ENCODE measurements around the gene GLRX5. TPM values are rescaled to one million over a fixed set of nuclear protein-coding genes. Genes with fewer than 3 reads are reported as not detected.

The GLRX5 gene
- total RNA-seq, 2 experiments from 2014 or later, result 11.3 to 11.9 TPM

GRCh38 chr14:95486875-95487668 is 47.8 kb upstream of the GLRX5 start:
- Histone ChIP-seq H3K27me3 (ENCODE audit: control insufficient read depth in 1 of 2, insufficient read depth in 2 of 2, low read length in 2 of 2) (no peaks in the 10 kb centered on the region), H3K4me3 (ENCODE audit: low read length) (no peak overlapping the region), H3K9me3 (ENCODE audit: control insufficient read depth in 1 of 2, insufficient read depth in 1 of 2, low read length in 2 of 2) (no peaks in the 10 kb centered on the region), H3K36me3 (ENCODE audit: insufficient read depth, low read length) (peaks cover 12% of the 10 kb centered on the region), H3K4me1 (ENCODE audit: insufficient read depth, low read length) (peaks cover 43% of the 10 kb centered on the region), H3K27ac (ENCODE audit: low read depth in 1 of 2, low read length in 2 of 2) (no peak overlapping the region)
- no peak for DNase-seq
- Mint-ChIP-seq H3K27me3 (no peaks in the 10 kb centered on the region), H3K36me3 (ENCODE audit: low read depth) (peaks cover 8% of the 10 kb centered on the region), H3K4me1 (ENCODE audit: low read depth) (peaks cover 73% of the 10 kb centered on the region), H3K9me3 (no peaks in the 10 kb centered on the region), H3K4me3 (no peak overlapping the region), H3K27ac (peak overlapping the region; percentile 36)
- CTCF ChIA-PET, result interaction anchor here (1.6 kb wide), 1 partner anchor 26 kb away, joined by 3 read pairs; no protein-coding TSS in a partner anchor
- ATAC-seq (ENCODE audit: poor library complexity), result no peak
- POLR2A ChIA-PET, result interaction anchor here (0.7 to 1.3 kb wide), 2 partner anchors 23 to 43 kb away, joined by 3 read pairs; no protein-coding TSS in a partner anchor
- TF ChIP-seq CTCF (IDR thresholded peaks at IDR 0.05), result no peak
- intact Hi-C loops (cut with DNase I, micrococcal nuclease), result no loop called here

- ATAC-seq (ENCODE audit: poor library complexity) (no peak), DNase-seq (no peak)
- ChIA-PET POLR2A (interaction anchor here (1.3 kb wide), 1 partner anchor 24 kb away, joined by 3 read pairs; no protein-coding TSS in a partner anchor), CTCF (interaction anchor here (1.6 kb wide), 1 partner anchor 26 kb away, joined by 3 read pairs; no protein-coding TSS in a partner anchor)
- H3K4me1 Mint-ChIP-seq (ENCODE audit: low read depth), result peaks cover 78% of the 10 kb centered on the region
- TF ChIP-seq CTCF (IDR thresholded peaks at IDR 0.05), result no peak
- no peaks in the 10 kb centered on the region for H3K9me3 ChIP-seq (ENCODE audit: control insufficient read depth in 1 of 2, insufficient read depth in 1 of 2, low read length in 2 of 2)
- H3K27ac Mint-ChIP-seq, result peak overlapping the region; percentile 36
- no peaks in the 10 kb centered on the region for H3K9me3 Mint-ChIP-seq
- peaks cover 43% of the 10 kb centered on the region for H3K4me1 ChIP-seq (ENCODE audit: insufficient read depth, low read length)
- no peaks in the 10 kb centered on the region for H3K27me3 ChIP-seq (ENCODE audit: control insufficient read depth in 1 of 2, insufficient read depth in 2 of 2, low read length in 2 of 2)
- H3K36me3 ChIP-seq (ENCODE audit: insufficient read depth, low read length), result peaks cover 12% of the 10 kb centered on the region
- no peak overlapping the region for H3K27ac ChIP-seq (ENCODE audit: low read depth in 1 of 2, low read length in 2 of 2)
- H3K4me3 Mint-ChIP-seq, result no peak overlapping the region
- H3K27me3 Mint-ChIP-seq, result no peaks in the 10 kb centered on the region
- H3K36me3 Mint-ChIP-seq (ENCODE audit: low read depth), result peaks cover 8% of the 10 kb centered on the region
- no peak overlapping the region for H3K4me3 ChIP-seq (ENCODE audit: low read length)
- intact Hi-C loops (cut with DNase I, micrococcal nuclease), result no loop called here
These were observed 47.2 kb upstream of the GLRX5 start for GRCh38 chr14:95487669-95488084.

- DNase-seq (no peak), ATAC-seq (ENCODE audit: poor library complexity) (no peak)
- Histone ChIP-seq H3K36me3 (ENCODE audit: insufficient read depth, low read length) (peaks cover 12% of the 10 kb centered on the region), H3K27ac (ENCODE audit: low read depth in 1 of 2, low read length in 2 of 2) (no peak overlapping the region), H3K4me3 (ENCODE audit: low read length) (no peak overlapping the region), H3K4me1 (ENCODE audit: insufficient read depth, low read length) (peaks cover 42% of the 10 kb centered on the region), H3K9me3 (ENCODE audit: control insufficient read depth in 1 of 2, insufficient read depth in 1 of 2, low read length in 2 of 2) (no peaks in the 10 kb centered on the region), H3K27me3 (ENCODE audit: control insufficient read depth in 1 of 2, insufficient read depth in 2 of 2, low read length in 2 of 2) (no peaks in the 10 kb centered on the region)
- ChIA-PET POLR2A (interaction anchor here (1.3 kb wide), 1 partner anchor 25 kb away, joined by 3 read pairs; no protein-coding TSS in a partner anchor), CTCF (interaction anchor here (1.6 kb wide), 1 partner anchor 25 kb away, joined by 3 read pairs; no protein-coding TSS in a partner anchor)
- Mint-ChIP-seq H3K4me1 (ENCODE audit: low read depth) (peaks cover 80% of the 10 kb centered on the region), H3K4me3 (no peak overlapping the region), H3K27me3 (no peaks in the 10 kb centered on the region), H3K27ac (peak overlapping the region; percentile 36), H3K36me3 (ENCODE audit: low read depth) (peaks cover 8% of the 10 kb centered on the region), H3K9me3 (no peaks in the 10 kb centered on the region)
- intact Hi-C loops (cut with DNase I, micrococcal nuclease), result no loop called here
- no peak for TF ChIP-seq CTCF (IDR thresholded peaks at IDR 0.05)
These were observed 46.3 kb upstream of the GLRX5 start for GRCh38 chr14:95488376-95489213.

Data from CD4-positive, alpha-beta T cell (primary cell).